Glomerular endothelial cell (primary cell): ENCODE data around the gene SLFN14. TPM values are rescaled to one million over a fixed set of nuclear protein-coding genes. Genes with fewer than 3 reads are reported as not detected.
"Not testable (repeated sequence)": the region's sequence is repeated elsewhere in the genome, so short reads cannot be mapped to it uniquely, and the experiment has no call there.

Experiments
- DNase-seq: peaks from one replicate; pipeline ENCODE4 v3.0.0-alpha.2; 2011; ENCODE audit warnings: low read depth, low spot score; ENCODE audit errors: extremely low read depth
- total RNA-seq: library from RNA; depleted of rRNA; stranded (reverse); fragments of >200 nt; gene quantifications from 2 replicates; pipeline ENCODE4 v1.2.3, GENCODE V29; 2015

SLFN14 gene
- total RNA-seq, 1 donor from 2014 or later, result 0.18 TPM

GRCh38 chr17:35523296-35523695, 37.3 kb downstream of the SLFN14 start:
- DNase-seq, result no peak

GRCh38 chr17:35521654-35522256, 38.9 kb downstream of the SLFN14 start:
- not testable (repeated sequence) for DNase-seq

GRCh38 chr17:35521150-35521549, 39.5 kb downstream of the SLFN14 start:
- DNase-seq, result no peak

GRCh38 chr17:35519906-35520442, 40.6 kb downstream of the SLFN14 start:
- no peak for DNase-seq

- no peak for DNase-seq
Measured at GRCh38 chr17:35519439-35519838, 41.2 kb downstream of the SLFN14 start.

- DNase-seq, result not testable (repeated sequence)
Measured at GRCh38 chr17:35518431-35518830, 42.2 kb downstream of the SLFN14 start.

- no peak for DNase-seq
Measured at GRCh38 chr17:35515027-35515426, 45.6 kb downstream of the SLFN14 start.

- no peak for DNase-seq
Measured at GRCh38 chr17:35514564-35514963, 46.1 kb downstream of the SLFN14 start.

Other genes starting within 250 kb of the SLFN14 start
- gene SLFN11, start 187.2 kb downstream of the SLFN14 start, total RNA-seq, result 24.3 and 30.2 TPM in 2 replicates
- 27.6 and 33.2 TPM in 2 replicates for gene SLFN12, start 128.3 kb downstream of the SLFN14 start, total RNA-seq
- 0.82 and 1.1 TPM in 2 replicates for gene SLFN13, start 112.1 kb downstream of the SLFN14 start, total RNA-seq
- gene SLFN12L, start 23.1 kb downstream of the SLFN14 start, total RNA-seq, result 0.05 TPM in 1 of 2 replicates, not detected in the other
- 4.6 and 6.3 TPM in 2 replicates for gene PEX12, start 17.8 kb upstream of the SLFN14 start, total RNA-seq
- gene AP2B1, start 26.5 kb upstream of the SLFN14 start, total RNA-seq, result 168 and 203 TPM in 2 replicates
- 1.5 and 3.8 TPM in 2 replicates for gene RASL10B, start 170.8 kb upstream of the SLFN14 start, total RNA-seq
- gene GAS2L2, start 192.4 kb upstream of the SLFN14 start, total RNA-seq, result not detected in 2 replicates
- not detected in 2 replicates for gene C17orf50, start 200.1 kb upstream of the SLFN14 start, total RNA-seq
- 0.29 and 3.4 TPM in 2 replicates for gene MMP28, start 234.8 kb upstream of the SLFN14 start, total RNA-seq
- gene TAF15, start 248.7 kb upstream of the SLFN14 start, total RNA-seq, result 52.4 and 73.9 TPM in 2 replicates